GM19468 (cell line): ENCODE results near the gene EXOC3L4.

Experiments
- ATAC-seq: cut with Tn5 transposase; IDR thresholded peaks from one replicate; pipeline ENCODE4 v1.9.1; 2021; ENCODE audit warnings: mild to moderate bottlenecking, moderate library complexity, moderate number of reproducible peaks; ENCODE audit not compliant: unreplicated experiment; ENCODE audit errors: extremely low read depth

EXOC3L4 gene

DNA sequence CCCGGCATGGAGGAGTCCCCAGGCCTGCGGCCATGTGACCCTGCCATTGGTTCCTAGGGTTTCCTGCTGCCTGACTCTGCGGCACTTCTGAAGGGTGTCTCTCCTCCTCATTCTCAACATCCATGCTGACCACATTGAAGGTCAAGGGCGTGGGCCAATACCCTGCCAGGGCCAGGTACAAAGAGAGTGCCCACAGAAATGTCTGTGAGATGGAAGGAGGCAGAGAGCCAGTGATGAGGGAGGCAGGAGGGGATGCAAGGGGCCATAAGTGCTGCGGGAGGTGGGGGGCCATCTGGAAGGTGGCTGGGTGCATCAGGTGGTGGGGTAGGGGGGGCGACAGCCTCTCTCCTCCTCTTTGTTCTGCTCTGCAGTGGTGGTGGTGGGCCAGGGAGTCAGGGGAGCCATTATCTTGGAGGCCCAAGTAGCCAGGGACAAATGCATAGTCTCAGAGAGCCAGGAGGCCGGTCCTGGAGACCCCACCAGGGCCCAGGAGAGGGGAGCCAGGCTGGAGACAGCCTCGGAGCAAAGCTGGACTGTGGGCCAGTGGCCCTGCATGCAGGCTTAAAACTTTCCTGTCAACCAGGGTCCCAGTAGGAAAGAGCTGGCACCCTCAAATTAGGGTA is 24.2 kb upstream of the EXOC3L4 start:
- ATAC-seq, result no peak

GRCh38 chr14:103070971-103071542 is 23.5 kb upstream of the EXOC3L4 start:
- ATAC-seq, result no peak

DNA sequence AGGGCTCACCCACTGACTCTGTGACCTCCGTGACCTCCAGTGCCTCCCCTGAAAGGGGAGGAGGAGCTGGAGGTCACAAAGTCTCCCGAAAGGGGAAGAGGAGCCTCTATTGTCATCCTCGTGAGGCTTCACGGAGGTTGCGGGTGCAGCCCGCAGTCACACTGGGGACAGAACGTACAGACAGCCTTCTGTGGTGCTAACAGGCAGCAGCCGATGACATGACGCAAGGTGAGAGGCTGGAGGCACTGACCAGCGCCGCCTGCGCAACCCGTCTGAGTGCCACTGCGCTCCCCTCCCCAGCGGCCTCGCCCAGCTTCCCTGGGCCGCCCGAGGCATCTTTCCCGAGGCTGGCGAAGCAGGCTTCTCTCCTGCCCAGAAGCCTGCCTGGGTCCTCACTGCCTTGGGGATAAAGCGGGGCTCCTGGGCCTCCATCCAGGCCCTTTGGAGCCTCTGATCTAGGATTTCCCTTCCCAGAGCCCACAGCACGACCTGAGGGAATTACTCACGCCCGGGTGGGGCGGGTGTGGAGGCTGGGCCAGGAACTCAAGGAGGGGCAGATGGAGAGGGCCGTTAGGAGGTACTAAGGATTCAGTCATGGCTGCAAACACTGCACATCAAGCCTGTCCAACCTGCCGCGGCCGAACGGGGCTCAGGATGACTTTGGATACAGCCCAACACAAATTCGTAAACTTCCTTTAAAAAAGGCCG is 22.8 kb upstream of the EXOC3L4 start:
- no peak for ATAC-seq

DNA sequence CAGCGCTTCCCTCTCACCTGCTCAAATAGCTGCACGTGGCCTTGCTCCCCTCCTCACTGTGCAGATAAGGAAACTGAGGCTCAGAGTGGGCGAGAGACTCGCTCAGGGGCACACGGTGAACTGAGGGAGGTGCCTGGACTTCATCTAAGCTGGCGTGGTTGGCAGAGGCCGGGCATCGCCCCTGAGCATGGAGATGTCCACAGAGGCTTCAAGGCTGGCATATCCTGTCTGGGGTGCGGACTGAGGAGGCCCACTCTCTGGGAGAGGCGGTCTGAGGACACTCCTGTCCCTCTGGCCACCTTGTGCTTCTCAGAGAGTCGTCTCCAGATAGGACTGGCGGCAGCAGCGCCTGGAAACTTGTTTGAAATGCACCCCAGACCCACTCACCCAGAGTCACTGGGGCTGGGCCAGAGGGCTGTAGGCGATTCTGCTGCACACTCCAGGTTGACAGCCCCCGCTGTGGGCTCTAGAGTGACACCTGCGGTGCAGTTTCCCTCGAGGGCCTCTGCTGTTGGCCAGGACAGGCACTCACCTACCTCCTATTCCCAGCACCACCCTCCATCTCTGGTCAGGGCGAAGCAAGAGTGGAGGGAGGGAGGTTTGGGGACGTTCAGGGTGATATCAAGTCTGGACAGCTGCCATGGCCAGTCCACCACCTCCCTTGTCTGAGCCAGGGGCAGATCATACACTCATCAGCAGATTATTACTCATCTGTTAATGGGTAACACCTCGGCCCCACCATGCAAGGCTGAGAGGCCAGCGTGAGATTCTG is 21.7 kb upstream of the EXOC3L4 start:
- no peak for ATAC-seq

- ATAC-seq, result no peak
Observed at GRCh38 chr14:103073367-103073875, 21.1 kb upstream of the EXOC3L4 start.

DNA sequence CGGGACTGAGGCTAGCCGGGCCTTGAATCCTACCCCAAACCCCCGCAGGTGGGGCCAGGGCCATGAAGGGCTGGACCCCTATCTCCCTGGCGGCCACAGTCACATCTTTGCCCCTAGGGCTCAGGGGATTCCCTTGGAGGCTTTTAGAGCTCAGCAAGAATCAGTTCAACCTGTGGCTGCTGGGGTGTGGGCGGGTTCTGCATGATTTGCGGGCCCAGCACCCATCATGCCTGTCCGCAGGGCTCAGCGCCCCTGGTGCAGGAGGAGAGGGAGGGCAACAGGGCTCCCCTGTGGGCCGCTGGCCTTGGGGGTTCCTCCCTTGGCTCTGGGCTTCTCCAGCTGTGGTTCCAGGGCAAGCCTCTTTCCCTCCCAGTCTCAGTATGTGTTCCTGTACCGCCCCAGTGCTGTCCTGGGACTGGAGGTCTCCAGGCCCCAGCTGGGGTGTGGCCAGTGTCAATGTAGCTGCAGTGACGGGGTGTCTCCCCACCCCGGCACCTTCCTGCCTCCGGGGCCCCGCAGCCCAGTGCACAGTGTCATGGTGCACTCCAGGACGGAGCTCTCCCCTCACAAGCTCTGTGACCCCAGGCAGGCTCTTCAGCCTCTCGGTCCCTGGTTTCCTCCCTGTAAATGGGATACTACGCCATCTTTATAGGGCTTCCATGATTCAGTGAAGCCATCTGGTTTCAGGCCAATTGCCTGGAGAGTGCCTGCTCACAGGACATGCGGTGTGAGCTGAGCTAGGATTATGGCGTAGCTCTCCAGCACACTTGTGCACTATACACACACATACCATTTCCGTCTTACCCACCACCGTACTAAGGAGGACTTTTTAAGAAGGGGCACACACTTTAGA is 20.4 kb upstream of the EXOC3L4 start:
- no peak for ATAC-seq

DNA sequence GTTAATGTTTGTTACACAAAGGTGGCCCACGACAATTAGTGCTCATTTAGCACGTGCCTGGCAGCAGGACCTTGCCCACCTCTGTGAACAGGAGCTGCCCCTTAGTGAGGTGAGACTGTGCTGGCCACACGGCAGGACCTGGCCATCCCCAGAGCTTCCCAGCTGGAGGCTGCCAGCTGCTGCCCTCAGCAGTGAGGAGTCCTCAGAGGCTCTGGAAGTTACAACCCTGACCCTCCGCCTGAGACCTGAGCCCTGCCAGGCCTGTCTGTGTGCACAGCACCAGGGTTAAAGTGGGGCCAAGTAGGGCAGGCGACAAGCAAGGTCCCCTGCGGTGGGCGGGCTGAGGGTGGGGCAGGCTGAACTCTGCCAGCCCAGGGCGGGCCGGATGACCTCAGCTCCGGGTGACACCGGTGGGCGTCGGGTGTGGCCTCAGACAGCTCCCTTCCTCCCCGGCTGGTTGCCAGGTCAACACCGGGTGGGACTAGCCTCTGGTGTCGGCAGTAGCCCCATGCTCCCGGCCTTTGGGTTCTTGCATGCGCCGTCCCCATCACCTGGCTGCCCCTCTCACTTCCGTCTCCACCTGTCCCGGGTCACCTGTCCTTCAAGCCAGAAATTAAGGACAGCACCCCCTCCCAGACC is 19.7 kb upstream of the EXOC3L4 start:
- no peak for ATAC-seq

GRCh38 chr14:103078420-103078749 is 16.1 kb upstream of the EXOC3L4 start:
- ATAC-seq, result no peak

- no peak for ATAC-seq
Observed at GRCh38 chr14:103078860-103079587, 15.5 kb upstream of the EXOC3L4 start.

DNA sequence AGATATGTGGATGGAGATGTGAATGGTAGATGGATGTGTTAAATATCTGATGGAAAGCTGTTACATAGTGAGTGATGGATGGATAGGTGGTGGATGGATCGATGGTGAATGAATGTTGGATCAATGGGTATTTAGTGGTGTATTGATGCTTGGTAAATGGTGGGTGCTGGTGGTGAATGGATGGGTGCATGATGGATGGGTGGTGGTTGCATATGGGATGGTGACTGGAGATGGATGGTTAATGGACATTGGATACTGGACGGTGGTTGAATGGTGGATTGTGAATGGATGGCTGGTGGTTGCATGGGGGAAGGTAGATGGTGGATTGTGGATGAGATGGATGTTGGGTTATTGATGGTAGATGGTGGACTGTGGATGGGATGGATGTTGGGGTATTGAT is 12.6 kb upstream of the EXOC3L4 start:
- ATAC-seq, result no peak

DNA sequence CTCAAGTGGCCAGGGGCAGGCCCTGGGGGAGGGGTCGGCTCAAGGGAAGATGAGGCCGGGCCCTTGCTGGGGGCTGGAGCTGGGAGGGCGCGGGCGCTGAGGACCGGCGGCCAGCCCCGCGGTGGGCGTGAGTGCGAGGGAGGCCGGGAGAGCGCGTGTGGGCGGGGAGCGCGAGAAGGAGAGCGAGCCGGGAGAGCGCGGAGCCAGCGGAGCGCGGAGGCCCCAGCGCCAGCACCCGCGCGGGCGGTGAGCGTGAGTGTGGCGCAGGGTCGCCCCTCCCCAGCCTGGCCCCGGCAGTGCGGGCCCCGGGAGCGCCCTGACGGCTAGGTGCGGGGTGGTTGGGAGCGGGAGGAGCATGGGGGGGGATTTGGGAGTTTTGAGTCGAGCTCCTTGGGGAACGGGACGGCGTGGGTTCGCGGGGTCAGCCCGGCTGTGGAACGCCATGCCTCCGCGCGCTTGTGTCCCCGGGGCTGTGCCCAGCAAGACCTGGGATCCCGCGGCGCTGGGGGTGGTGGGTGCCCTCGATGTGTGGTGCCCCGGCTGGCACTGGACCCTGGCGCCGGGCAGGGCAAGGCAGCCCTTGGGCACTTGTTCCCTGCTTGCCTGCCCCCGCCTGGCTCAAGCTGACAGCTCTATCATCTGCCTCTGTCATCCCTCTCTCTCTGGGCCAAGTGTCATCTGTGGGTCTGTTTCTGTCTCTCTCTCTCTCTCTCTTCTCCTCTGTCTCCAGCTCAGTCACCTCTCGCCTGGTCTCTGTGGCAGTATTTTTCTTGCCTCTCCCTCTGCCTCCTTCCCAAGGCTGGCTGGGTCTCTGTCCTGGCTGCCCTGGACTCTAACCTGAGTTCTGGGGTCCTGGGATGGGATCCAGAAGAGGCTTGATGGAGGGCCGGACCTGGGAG is 10.3 kb upstream of the EXOC3L4 start, which contains the start of gene LBHD2:
TSS of gene LBHD2 (plus strand) at position 190 of the 899 bp plus-strand sequence. CDS start 1,803 bp downstream, outside the sequence.
- ATAC-seq, result no peak

DNA sequence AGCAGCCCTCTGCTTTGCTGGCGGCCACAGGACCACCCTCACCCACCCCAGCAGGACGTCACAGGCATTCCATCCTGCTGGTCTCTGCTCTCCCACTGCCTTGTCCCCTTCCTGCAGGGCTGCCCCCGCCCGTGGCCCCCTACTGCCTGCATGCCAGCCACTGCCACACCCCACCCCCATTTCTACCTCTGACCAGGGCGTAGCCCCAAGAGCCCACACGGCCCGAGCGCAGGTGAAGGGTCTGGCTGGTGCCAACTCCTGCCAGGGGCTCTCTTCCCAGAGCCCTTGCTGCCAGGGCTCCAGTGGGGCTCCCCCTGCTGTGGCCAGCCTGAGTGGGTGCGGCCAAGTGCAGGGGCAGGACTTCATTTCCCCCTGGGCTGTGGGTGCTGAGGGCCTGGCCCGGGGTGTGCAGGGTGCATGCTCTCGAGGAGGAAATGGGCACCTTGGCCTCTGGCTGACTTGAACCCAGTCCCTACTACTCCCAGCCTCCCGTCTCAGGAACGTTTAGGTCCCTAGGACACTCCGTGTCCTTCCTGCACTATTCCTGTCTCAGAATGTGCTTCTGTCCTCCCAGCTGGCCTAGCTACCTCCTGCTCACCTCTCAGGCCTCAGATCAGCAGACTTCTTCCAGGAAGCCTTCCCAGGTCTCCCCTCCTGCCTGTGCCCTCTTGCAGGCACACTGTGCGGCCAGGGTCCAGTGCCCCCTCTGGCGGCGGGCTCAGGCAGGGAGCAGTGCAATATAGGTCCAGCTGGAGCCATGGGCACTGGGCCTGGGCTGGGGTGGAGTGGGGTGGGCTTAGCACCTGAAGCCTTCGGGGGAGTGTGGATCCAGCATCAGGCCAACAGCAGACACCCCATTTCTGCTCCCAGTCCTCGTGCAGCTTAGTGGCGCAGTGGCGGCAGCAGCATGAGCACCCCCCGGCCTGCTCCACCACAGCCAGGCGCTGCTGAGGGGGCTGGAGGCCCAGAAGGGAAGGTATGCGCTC is 9.1 kb upstream of the EXOC3L4 start:
- ATAC-seq, result no peak

DNA sequence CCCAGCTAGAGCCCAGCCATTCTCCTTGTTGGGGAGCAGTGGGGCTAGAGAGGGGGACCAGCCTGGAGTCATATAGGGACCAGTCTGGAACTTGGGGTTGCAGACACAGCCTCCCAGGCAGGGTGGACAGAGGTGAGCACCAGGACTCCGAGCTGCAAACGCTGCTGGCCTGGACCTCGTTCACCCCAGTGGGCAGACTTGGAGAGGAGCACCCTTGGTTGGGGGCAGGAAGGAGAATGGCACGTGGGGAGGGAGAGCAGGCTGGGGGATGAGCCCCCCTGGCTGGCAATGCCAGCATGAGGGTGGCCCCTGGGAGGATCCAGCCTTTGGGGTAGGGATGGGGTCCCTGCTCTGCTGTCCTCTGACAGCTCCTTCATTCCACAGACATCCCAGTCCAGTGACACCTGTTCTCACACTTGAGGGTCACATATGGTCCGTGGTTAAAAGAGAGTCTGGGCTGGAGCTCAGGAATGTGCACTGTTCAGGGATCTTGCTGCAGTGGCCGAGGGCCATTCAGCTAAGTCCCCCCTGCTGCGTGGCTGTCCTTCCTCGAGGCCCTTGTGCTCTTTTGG is 7.7 kb upstream of the EXOC3L4 start:
- ATAC-seq, result no peak

DNA sequence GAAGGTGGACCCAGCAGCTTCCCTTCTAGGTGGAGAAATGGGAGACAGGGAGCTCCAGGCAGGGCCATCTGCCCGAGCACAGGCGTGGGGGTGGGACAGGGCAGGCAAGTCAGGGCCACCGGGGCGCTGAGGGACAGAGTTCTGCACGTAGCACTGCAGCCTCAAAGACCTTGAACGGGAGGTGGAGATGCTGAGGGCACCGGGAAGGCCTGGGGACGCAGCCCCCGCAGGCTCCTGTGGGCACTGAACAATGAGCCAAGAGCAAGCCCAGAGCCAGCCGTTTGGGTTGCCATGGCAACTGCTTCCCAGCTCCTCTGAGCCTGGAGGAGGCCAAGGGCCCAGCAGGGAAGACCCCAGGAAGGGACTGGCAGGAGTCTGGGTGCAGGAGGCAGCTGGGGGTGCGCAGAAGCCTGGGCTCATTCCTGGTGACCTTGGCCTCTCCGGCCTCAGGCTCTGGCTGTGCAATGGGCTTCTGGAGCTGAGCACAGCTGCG is 7.1 kb upstream of the EXOC3L4 start:
- ATAC-seq, result no peak

DNA sequence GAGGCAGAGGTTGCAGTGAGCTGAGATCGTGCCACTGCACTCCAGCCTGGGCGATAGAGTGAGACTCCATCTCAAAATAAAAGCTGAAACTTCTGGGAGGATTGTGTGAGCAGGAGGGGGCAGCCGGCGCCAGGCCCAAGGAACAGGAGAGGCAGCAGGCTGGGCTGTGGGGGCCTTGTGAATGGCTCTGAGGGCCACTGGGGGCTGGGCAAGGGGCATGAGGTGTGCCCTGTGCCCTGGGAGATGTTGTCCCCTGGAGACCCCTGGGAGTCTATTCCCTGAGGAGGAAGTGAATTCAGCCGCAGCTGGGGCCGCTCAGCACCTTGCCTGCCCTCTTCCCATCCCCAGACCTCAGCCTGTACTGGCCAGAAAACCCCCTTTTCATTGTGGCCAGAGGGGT is 5.6 kb upstream of the EXOC3L4 start:
- ATAC-seq, result no peak
